ENCODE results near the gene IGSF9. TPM values are rescaled to one million over a fixed set of nuclear protein-coding genes. Genes with fewer than 3 reads are reported as not detected.

Gene IGSF9
- total RNA-seq, 2 experiments from 2014 or later, result not detected

DNA sequence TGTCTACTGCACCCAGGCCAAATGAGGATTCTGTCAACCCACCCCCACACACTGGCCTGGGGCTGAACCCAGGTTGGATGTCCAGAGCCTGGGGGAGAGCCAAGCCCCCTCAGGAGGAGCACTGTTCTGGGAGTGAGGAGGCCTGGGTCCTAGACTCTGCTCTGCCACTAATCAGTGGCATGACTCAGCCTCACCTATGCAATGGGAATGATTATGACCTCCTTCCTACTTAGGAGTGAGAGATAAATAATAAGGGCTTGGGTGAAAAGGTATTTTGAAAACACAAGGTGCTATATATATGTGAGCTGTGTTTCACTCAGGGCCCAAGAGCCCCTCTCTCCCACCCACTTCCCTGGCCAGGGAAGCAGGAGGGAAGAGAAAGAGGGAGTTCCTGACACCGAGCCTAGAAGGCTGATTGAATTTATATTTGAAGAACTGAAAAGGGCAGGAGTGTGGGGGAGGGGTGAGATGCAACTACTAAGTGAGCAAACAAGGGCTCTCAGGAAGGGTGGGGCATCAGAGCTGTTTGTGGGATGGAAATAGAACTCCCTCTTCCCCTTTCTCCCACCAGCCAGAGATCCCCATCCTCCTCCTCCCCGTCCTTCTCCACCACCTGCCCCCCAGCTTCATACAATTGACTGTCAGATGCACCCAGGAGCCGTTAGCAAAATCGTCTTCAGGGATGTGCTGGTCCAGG, 8.2 kb downstream of the IGSF9 start:
- intact Hi-C loops (cut with DNase I, micrococcal nuclease), result loop anchor here (2.0 to 10.0 kb wide), 5 partner anchors 82 to 1458 kb away; partner anchors contain the start of gene KCNJ9 (in 1 of the 2)
- ATAC-seq (ENCODE audit: poor library complexity) (no peak), DNase-seq (no peak)
- ChIA-PET POLR2A (interaction anchor here (0.6 to 1.1 kb wide), 2 partner anchors 8 to 14 kb away, joined by 3 read pairs; partner anchors contain the start of gene IGSF9), CTCF (no interaction called here)
- no peak overlapping the region for H3K4me3 Mint-ChIP-seq
- no peak overlapping the region for H3K27ac ChIP-seq (ENCODE audit: low read depth in 1 of 2, low read length in 2 of 2)
- TF ChIP-seq, protein P1, sequence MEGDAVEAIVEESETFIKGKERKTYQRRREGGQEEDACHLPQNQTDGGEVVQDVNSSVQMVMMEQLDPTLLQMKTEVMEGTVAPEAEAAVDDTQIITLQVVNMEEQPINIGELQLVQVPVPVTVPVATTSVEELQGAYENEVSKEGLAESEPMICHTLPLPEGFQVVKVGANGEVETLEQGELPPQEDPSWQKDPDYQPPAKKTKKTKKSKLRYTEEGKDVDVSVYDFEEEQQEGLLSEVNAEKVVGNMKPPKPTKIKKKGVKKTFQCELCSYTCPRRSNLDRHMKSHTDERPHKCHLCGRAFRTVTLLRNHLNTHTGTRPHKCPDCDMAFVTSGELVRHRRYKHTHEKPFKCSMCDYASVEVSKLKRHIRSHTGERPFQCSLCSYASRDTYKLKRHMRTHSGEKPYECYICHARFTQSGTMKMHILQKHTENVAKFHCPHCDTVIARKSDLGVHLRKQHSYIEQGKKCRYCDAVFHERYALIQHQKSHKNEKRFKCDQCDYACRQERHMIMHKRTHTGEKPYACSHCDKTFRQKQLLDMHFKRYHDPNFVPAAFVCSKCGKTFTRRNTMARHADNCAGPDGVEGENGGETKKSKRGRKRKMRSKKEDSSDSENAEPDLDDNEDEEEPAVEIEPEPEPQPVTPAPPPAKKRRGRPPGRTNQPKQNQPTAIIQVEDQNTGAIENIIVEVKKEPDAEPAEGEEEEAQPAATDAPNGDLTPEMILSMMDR (IDR thresholded peaks at IDR 0.05), result no peak
- no peak overlapping the region for H3K27ac Mint-ChIP-seq
- no peaks in the 10 kb centered on the region for H3K36me3 Mint-ChIP-seq (ENCODE audit: low read depth)
- H3K4me1 Mint-ChIP-seq (ENCODE audit: low read depth), result peaks cover 6% of the 10 kb centered on the region
- H3K36me3 ChIP-seq (ENCODE audit: insufficient read depth, low read length), result no peaks in the 10 kb centered on the region
- no peak overlapping the region for H3K4me3 ChIP-seq (ENCODE audit: low read length)
- H3K9me3 Mint-ChIP-seq, result no peaks in the 10 kb centered on the region
- peaks cover 21% of the 10 kb centered on the region for H3K4me1 ChIP-seq (ENCODE audit: insufficient read depth, low read length)
- H3K9me3 ChIP-seq (ENCODE audit: control insufficient read depth in 1 of 2, insufficient read depth in 1 of 2, low read length in 2 of 2), result no peaks in the 10 kb centered on the region
- H3K27me3 ChIP-seq (ENCODE audit: control insufficient read depth in 1 of 2, insufficient read depth in 2 of 2, low read length in 2 of 2), result no peaks in the 10 kb centered on the region
- H3K27me3 Mint-ChIP-seq, result peaks cover 19% of the 10 kb centered on the region

DNA sequence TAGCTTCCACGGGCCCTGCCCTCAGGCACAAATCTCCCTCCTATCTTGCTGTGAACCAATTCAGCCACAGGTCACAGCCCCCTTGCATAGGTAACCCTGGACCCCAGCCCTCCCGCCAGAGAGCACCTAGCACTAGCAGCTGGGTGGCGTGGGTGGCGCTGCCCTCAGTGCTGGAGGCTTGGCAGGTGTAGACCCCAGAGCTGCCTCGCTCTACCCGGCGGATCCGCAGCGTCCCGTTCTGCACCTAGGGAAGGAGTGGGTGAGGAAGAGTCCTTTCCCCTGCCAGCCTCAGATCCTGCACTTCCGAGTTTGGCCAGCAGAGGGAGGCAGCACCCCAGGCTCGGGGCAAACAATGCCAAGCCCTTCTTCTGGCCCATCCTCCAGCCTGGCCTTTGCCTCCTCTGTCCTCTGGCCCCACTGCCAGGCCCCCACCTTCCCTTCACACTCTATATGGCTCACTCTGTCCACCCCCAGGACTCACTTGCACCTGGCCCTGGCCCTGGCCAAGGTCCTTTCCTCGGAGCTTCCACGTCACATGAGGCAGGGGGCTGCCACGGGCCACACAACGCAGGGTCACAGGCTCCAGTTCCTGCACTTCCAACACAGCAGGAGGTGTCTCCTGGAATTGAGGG, 9.0 kb downstream of the IGSF9 start:
- Mint-ChIP-seq H3K27ac (no peak overlapping the region), H3K27me3 (peaks cover 19% of the 10 kb centered on the region), H3K4me1 (ENCODE audit: low read depth) (peaks cover 6% of the 10 kb centered on the region), H3K4me3 (no peak overlapping the region), H3K9me3 (no peaks in the 10 kb centered on the region), H3K36me3 (ENCODE audit: low read depth) (no peaks in the 10 kb centered on the region)
- TF ChIP-seq, protein P1 (IDR thresholded peaks at IDR 0.05), result peak; percentile 98
- intact Hi-C loops (cut with DNase I, micrococcal nuclease), result loop anchor here (1.0 to 10.0 kb wide), 6 partner anchors 71 to 1458 kb away; partner anchors contain the start of gene KCNJ9 (in 1 of the 2)
- Histone ChIP-seq H3K9me3 (ENCODE audit: control insufficient read depth in 1 of 2, insufficient read depth in 1 of 2, low read length in 2 of 2) (no peaks in the 10 kb centered on the region), H3K27ac (ENCODE audit: low read depth in 1 of 2, low read length in 2 of 2) (no peak overlapping the region), H3K4me3 (ENCODE audit: low read length) (no peak overlapping the region), H3K27me3 (ENCODE audit: control insufficient read depth in 1 of 2, insufficient read depth in 2 of 2, low read length in 2 of 2) (no peaks in the 10 kb centered on the region), H3K36me3 (ENCODE audit: insufficient read depth, low read length) (no peaks in the 10 kb centered on the region), H3K4me1 (ENCODE audit: insufficient read depth, low read length) (peaks cover 21% of the 10 kb centered on the region)
- POLR2A ChIA-PET, result interaction anchor here (0.6 to 1.1 kb wide), 2 partner anchors 9 to 13 kb away, joined by 3 read pairs; partner anchors contain the start of gene IGSF9
- ATAC-seq (ENCODE audit: poor library complexity), result peak; percentile 90
- peak; percentile 68 to 91 (median 83) for DNase-seq
- CTCF ChIA-PET, result interaction anchor here (0.7 to 2.0 kb wide), 5 partner anchors 13 to 138 kb away, joined by 3 to 6 read pairs (median 3); no protein-coding TSS in a partner anchor

DNA sequence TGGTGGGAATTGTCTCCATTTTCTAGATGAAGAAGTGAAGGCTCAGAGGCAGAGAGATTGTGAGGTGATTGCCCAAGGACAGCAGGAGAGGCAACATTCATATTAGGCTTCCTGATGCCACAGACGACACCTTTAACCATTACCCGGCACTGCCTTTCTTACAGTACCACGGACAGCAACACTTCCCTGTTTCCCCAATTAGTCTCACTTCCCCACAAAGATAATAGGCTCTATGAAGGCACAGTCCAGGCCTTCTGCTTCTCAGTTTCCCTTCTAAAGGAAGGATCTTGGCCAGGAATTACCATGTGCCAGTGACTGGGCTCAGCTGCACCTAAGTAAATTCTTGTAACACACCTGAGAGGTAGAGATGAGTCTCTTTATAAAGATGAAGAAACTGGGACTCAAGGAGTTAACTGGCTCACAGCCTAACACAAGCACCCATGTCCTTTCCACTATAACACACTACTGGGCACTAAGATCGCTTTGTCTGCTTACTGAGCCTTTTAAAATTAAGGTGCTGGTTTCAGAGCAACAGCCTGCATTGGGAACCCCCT, 9.6 kb downstream of the IGSF9 start:
- no peak overlapping the region for H3K27ac Mint-ChIP-seq
- Histone ChIP-seq H3K4me1 (ENCODE audit: insufficient read depth, low read length) (peaks cover 21% of the 10 kb centered on the region), H3K36me3 (ENCODE audit: insufficient read depth, low read length) (no peaks in the 10 kb centered on the region), H3K9me3 (ENCODE audit: control insufficient read depth in 1 of 2, insufficient read depth in 1 of 2, low read length in 2 of 2) (no peaks in the 10 kb centered on the region), H3K4me3 (ENCODE audit: low read length) (no peak overlapping the region), H3K27me3 (ENCODE audit: control insufficient read depth in 1 of 2, insufficient read depth in 2 of 2, low read length in 2 of 2) (no peaks in the 10 kb centered on the region), H3K27ac (ENCODE audit: low read depth in 1 of 2, low read length in 2 of 2) (no peak overlapping the region)
- peaks cover 13% of the 10 kb centered on the region for H3K27me3 Mint-ChIP-seq
- DNase-seq (no peak), ATAC-seq (ENCODE audit: poor library complexity) (no peak)
- H3K9me3 Mint-ChIP-seq, result no peaks in the 10 kb centered on the region
- TF ChIP-seq, protein P1 (IDR thresholded peaks at IDR 0.05), result no peak
- peaks cover 6% of the 10 kb centered on the region for H3K4me1 Mint-ChIP-seq (ENCODE audit: low read depth)
- CTCF ChIA-PET, result interaction anchor here (0.7 to 2.0 kb wide), 6 partner anchors 14 to 137 kb away, joined by 3 to 6 read pairs (median 3); no protein-coding TSS in a partner anchor
- no peaks in the 10 kb centered on the region for H3K36me3 Mint-ChIP-seq (ENCODE audit: low read depth)
- intact Hi-C loops (cut with DNase I, micrococcal nuclease), result loop anchor here (1.0 to 10.0 kb wide), 6 partner anchors 72 to 1459 kb away; partner anchors contain the start of gene KCNJ9 (in 1 of the 2)
- H3K4me3 Mint-ChIP-seq, result no peak overlapping the region
- POLR2A ChIA-PET, result no interaction called here
